ENCODE data around the gene NATD1.

DNA sequence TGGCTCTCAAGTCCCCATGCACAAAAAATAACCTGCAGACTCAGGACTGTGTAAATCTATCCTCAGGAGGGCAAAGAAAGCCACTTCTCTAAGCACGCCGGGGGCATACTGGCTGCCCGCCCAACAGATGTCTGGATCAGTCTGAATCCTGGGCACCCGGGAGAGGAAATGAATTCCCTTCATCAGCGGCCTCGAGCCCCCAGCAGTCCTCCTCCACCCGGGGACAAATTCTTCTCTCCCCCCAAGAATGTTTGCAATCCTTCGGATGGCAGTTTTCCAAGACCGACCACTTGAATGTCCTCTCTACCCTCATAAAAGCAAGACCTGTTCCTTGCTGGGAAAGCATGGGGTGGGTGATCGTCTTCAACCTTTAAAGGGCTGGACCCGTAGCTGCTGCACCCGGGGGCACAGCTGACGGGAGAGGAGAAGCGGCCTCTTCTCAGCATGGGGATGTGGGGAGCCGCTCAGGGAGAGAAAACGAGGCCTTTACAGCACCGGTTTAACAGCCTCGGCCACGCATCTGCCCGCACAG, 21.9 kb upstream of the NATD1 start:
- TF ChIP-seq, protein P1, sequence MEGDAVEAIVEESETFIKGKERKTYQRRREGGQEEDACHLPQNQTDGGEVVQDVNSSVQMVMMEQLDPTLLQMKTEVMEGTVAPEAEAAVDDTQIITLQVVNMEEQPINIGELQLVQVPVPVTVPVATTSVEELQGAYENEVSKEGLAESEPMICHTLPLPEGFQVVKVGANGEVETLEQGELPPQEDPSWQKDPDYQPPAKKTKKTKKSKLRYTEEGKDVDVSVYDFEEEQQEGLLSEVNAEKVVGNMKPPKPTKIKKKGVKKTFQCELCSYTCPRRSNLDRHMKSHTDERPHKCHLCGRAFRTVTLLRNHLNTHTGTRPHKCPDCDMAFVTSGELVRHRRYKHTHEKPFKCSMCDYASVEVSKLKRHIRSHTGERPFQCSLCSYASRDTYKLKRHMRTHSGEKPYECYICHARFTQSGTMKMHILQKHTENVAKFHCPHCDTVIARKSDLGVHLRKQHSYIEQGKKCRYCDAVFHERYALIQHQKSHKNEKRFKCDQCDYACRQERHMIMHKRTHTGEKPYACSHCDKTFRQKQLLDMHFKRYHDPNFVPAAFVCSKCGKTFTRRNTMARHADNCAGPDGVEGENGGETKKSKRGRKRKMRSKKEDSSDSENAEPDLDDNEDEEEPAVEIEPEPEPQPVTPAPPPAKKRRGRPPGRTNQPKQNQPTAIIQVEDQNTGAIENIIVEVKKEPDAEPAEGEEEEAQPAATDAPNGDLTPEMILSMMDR (conservative IDR thresholded peaks at IDR 0.05; ENCODE audit: low read length): no peak
- no peak for TF ChIP-seq EZH2phosphoT487 (IDR thresholded peaks at IDR 0.05; ENCODE audit: borderline replicate concordance)
